CD4-positive, alpha-beta memory T cell (primary cell): Measurements from ENCODE around the gene VWC2. TPM values are rescaled to one million over a fixed set of nuclear protein-coding genes. Genes with fewer than 3 reads are reported as not detected.

Source experiments
- CTCF ChIA-PET: fragments of 350-600 bp; sonication (Branson Sonifier 250); formaldehyde crosslinking; loops from one replicate; lab custom pipeline; 2021; ENCODE audit warnings: inconsistent platforms; ENCODE audit not compliant: partially characterized antibody; lab: Charles Lee
- POLR2A ChIA-PET: fragments of 350-600 bp; sonication (Branson Sonifier 250); formaldehyde crosslinking; loops from one replicate; lab custom pipeline; 2021; ENCODE audit not compliant: partially characterized antibody; lab: Charles Lee
- DNase-seq, 5 donors: peaks; one replicate each; pipeline versions ENCODE4 v3.0.0 to v3.0.0-alpha.2; 2020 to 2022; ENCODE audit warnings: mixed read lengths in 1 of 5
- H3K27ac ChIP-seq: one replicate; pipeline ENCODE4 v1.7.0; 2013; ENCODE audit warnings: low read depth, low read length
- H3K27me3 ChIP-seq: 2 replicates; pipeline ENCODE4 v1.7.0; 2013; ENCODE audit warnings: mild to moderate bottlenecking, low read length, moderate library complexity; ENCODE audit not compliant: insufficient read depth
- H3K36me3 ChIP-seq: 2 replicates; pipeline ENCODE4 v1.7.0; 2013; ENCODE audit warnings: mild to moderate bottlenecking, low read length, moderate library complexity; ENCODE audit not compliant: insufficient read depth
- H3K4me1 ChIP-seq: 2 replicates; pipeline ENCODE4 v1.7.0; 2013; ENCODE audit warnings: mild to moderate bottlenecking, low read length, moderate library complexity; ENCODE audit not compliant: insufficient read depth
- H3K4me3 ChIP-seq, 2 donors: one replicate each; pipeline ENCODE4 v1.7.0; 2013; ENCODE audit warnings: low read length in 2 of 2, mild to moderate bottlenecking in 1 of 2
- H3K9me3 ChIP-seq, 2 donors: one replicate each; pipeline ENCODE4 v1.7.0; 2013; ENCODE audit warnings: low read length in 2 of 2, control low read depth in 1 of 2; ENCODE audit not compliant: control insufficient read depth in 1 of 2
- H3K27ac Mint-ChIP-seq, 7 donors: one replicate each; pipeline ENCODE4 v1.8.0; 2020 to 2021; ENCODE audit warnings: mixed read lengths in 7 of 7, mild to moderate bottlenecking in 6 of 7, inconsistent platforms in 3 of 7, moderate library complexity in 3 of 7
- H3K27me3 Mint-ChIP-seq, 2 donors: one replicate each; pipeline ENCODE4 v1.8.0; 2020 to 2021; ENCODE audit warnings: mixed read lengths in 2 of 2
- H3K36me3 Mint-ChIP-seq, 2 donors: one replicate each; pipeline ENCODE4 v1.8.0; 2020 to 2021; ENCODE audit warnings: mixed read lengths in 2 of 2, inconsistent platforms in 1 of 2, mild to moderate bottlenecking in 1 of 2
- H3K4me1 Mint-ChIP-seq, 4 donors: one replicate each; pipeline ENCODE4 v1.8.0; 2020 to 2021; ENCODE audit warnings: mixed read lengths in 4 of 4, mild to moderate bottlenecking in 1 of 4
- H3K4me3 Mint-ChIP-seq, 8 donors: one replicate each; pipeline ENCODE4 v1.8.0; 2020 to 2021; ENCODE audit warnings: mixed read lengths in 8 of 8, mild to moderate bottlenecking in 7 of 8, moderate library complexity in 6 of 8, inconsistent platforms in 3 of 8
- H3K9me3 Mint-ChIP-seq, 8 donors: one replicate each; pipeline ENCODE4 v1.8.0; 2020 to 2021; ENCODE audit warnings: mixed read lengths in 8 of 8, mild to moderate bottlenecking in 5 of 8, inconsistent platforms in 3 of 8, moderate library complexity in 1 of 8
- intact Hi-C: fragments of 100-400 bp; cut with micrococcal nuclease; formaldehyde crosslinking; loops from one replicate; pipeline ENCODE4 v1.15.1; 2023
- polyA plus RNA-seq, 2 donors: library from polyadenylated mRNA; unstranded; fragments of 300-500 nt; fragmentation: Illumina TruSeq; gene quantifications; one replicate each; pipeline ENCODE4 v1.2.3, GENCODE V29; 2021
- total RNA-seq, 2 experiments: library from RNA; stranded (reverse); gene quantifications; one replicate each; pipeline ENCODE4 v1.2.3, GENCODE V29; 2021

The VWC2 gene
- total and polyA plus RNA-seq, 4 experiments from 2014 or later: not detected

DNA sequence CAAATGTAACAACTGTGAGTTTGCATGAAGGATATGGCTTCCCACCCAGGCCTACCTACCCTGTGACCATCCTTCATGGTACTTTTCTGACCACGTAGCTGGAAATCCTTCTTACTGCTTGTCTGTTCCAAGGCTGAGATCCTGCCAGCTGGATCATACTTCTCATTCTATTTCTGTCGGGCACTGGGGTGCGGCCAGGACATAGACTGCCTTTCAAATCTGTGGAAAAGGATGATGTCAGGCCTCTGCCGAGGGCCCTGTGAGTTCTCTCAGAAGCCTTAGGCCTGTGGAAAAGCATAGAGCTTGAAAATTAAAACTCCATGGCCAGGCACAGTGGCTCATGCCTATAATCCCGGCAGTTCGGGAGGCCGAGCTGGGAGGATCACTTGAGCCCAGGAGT lies 10.0 kb downstream of the VWC2 start:
- H3K27ac Mint-ChIP-seq: no peak overlapping the region
- ChIA-PET POLR2A (no interaction called here), CTCF (no interaction called here)
- H3K36me3 Mint-ChIP-seq: no peaks in the 10 kb centered on the region
- H3K9me3 Mint-ChIP-seq: peaks cover 0 to 4% (median 0%) of the 10 kb centered on the region in 8 donors
- no peak overlapping the region for H3K27ac ChIP-seq
- peaks cover 6 to 9% of the 10 kb centered on the region in 2 donors for H3K27me3 Mint-ChIP-seq
- no peaks in the 10 kb centered on the region for H3K4me1 ChIP-seq
- H3K4me3 ChIP-seq: no peak overlapping the region
- no peaks in the 10 kb centered on the region for H3K36me3 ChIP-seq
- intact Hi-C loops: no loop called here
- H3K9me3 ChIP-seq: no peaks in the 10 kb centered on the region
- H3K4me3 Mint-ChIP-seq: no peak overlapping the region
- H3K27me3 ChIP-seq: no peaks in the 10 kb centered on the region
- H3K4me1 Mint-ChIP-seq: no peaks in the 10 kb centered on the region
- no peak for DNase-seq

DNA sequence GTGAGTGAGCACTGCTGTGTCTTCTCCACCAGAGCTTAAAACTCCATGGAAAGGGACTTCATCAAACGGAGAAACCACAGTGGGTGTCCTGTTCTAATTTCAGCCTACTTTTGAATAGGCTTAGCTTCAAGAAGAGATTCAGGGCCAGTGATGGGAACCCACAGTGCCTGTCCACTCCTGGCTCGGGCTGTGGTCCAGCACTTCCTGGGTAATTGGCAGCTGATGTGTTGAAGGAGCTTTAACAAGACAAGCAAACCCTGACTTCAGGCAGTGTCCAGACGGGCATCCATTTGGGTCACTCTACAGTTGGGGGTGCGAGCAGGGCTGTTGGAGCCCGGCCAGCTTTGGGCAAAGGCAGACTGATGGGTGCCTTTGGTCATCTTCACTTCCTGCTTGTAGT lies 14.5 kb downstream of the VWC2 start:
- peaks cover 0 to 4% (median 0%) of the 10 kb centered on the region in 8 donors for H3K9me3 Mint-ChIP-seq
- ChIA-PET CTCF (no interaction called here), POLR2A (no interaction called here)
- intact Hi-C loops: no loop called here
- no peak for DNase-seq
- Histone ChIP-seq H3K27me3 (no peaks in the 10 kb centered on the region), H3K4me1 (no peaks in the 10 kb centered on the region), H3K36me3 (no peaks in the 10 kb centered on the region), H3K4me3 (no peak overlapping the region), H3K9me3 (no peaks in the 10 kb centered on the region), H3K27ac (no peak overlapping the region)
- H3K27me3 Mint-ChIP-seq: no peaks in the 10 kb centered on the region
- no peak overlapping the region for H3K4me3 Mint-ChIP-seq
- H3K4me1 Mint-ChIP-seq: no peaks in the 10 kb centered on the region
- H3K27ac Mint-ChIP-seq: no peak overlapping the region
- H3K36me3 Mint-ChIP-seq: no peaks in the 10 kb centered on the region

DNA sequence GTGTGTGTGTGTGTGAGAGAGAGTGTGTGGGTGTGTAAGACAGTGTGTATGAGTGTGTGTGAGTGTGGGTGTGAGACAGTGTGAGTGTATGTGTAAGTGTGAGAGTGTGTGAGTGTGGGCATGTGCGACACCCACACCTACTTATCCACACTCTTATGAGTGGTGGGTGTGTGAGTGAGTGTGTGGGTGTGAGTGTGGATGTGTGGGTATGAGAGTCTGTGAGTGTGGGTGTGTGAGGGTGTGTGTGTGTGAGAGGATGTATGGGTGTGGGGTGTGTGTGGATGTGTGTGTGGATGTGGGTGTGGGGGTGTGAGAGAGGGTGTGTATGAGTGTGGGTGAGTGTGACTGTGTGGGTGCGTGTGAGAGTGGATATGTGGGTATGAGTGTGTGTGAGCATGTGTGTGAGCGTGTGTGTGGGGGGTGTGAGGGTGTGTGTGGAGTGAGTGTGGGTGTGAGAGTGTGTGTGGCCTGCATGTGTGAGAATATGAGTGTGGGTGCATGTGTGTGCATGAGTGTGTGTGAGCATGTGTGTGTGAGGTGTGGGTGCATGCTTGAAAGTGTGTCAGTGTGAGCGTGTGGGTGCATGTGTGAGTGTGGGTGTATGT lies 15.1 kb downstream of the VWC2 start:
- Mint-ChIP-seq H3K9me3 (peaks cover 0 to 4% (median 0%) of the 10 kb centered on the region in 8 donors), H3K27me3 (no peaks in the 10 kb centered on the region), H3K36me3 (no peaks in the 10 kb centered on the region), H3K27ac (peak overlapping the region in 1 of 7 donors; percentile 20), H3K4me1 (peaks cover 0 to 1% (median 0%) of the 10 kb centered on the region in 4 donors), H3K4me3 (no peak overlapping the region)
- H3K9me3 ChIP-seq: no peaks in the 10 kb centered on the region
- no peak overlapping the region for H3K27ac ChIP-seq
- H3K27me3 ChIP-seq: no peaks in the 10 kb centered on the region
- H3K36me3 ChIP-seq: no peaks in the 10 kb centered on the region
- no peaks in the 10 kb centered on the region for H3K4me1 ChIP-seq
- ChIA-PET POLR2A (no interaction called here), CTCF (no interaction called here)
- no peak overlapping the region for H3K4me3 ChIP-seq
- intact Hi-C loops: no loop called here
- no peak for DNase-seq

DNA sequence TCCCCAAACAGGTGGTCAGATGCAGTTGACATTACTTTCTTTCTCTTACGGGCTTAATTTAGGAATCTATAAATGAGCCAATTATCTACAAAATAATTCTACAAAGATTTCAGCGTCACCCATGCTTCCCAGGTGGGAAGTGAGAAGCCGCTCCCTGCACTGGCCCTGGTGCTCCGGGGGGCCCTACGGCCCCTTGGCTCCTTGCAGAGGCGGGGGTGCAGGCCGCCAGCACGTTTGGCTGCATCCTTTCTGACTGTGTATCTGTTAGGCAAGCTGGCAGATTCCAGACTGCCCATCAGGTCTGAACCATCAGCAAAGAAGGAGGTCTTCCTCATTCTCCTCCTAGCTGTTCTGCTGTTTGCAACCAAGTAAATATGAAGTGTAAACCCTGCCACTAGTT lies 16.3 kb downstream of the VWC2 start:
- Histone ChIP-seq H3K27ac (no peak overlapping the region), H3K9me3 (no peaks in the 10 kb centered on the region), H3K4me3 (no peak overlapping the region), H3K36me3 (no peaks in the 10 kb centered on the region), H3K27me3 (no peaks in the 10 kb centered on the region), H3K4me1 (no peaks in the 10 kb centered on the region)
- Mint-ChIP-seq H3K4me3 (no peak overlapping the region), H3K9me3 (peaks cover 0 to 4% (median 0%) of the 10 kb centered on the region in 8 donors), H3K27ac (no peak overlapping the region), H3K4me1 (peaks cover 0 to 1% (median 0%) of the 10 kb centered on the region in 4 donors), H3K36me3 (no peaks in the 10 kb centered on the region), H3K27me3 (no peaks in the 10 kb centered on the region)
- ChIA-PET POLR2A (no interaction called here), CTCF (no interaction called here)
- no peak for DNase-seq
- intact Hi-C loops: no loop called here

DNA sequence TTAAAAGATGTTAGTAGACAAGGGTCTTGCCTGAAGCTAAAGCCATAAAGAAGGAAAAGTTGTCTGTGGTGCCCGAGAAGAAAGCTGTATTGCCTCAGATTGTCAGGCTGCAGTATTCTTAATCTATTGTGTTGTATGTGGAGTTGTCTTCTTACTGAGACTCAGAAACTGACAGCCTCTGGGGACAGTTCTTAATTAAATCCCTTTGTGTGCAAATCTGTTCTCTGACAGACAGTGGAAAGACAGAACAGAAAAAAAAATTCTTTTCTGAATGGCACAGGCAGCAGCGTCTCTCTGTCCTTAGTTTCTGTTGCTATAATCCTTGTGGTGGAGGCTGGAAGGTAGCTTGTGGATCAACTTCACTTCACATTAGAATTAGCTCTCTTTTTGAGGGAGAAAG lies 16.8 kb downstream of the VWC2 start:
- H3K4me1 ChIP-seq: no peaks in the 10 kb centered on the region
- no peak overlapping the region for H3K4me3 Mint-ChIP-seq
- intact Hi-C loops: no loop called here
- CTCF ChIA-PET: no interaction called here
- no peak overlapping the region for H3K27ac Mint-ChIP-seq
- H3K4me3 ChIP-seq: no peak overlapping the region
- H3K36me3 ChIP-seq: no peaks in the 10 kb centered on the region
- H3K9me3 ChIP-seq: no peaks in the 10 kb centered on the region
- POLR2A ChIA-PET: no interaction called here
- H3K36me3 Mint-ChIP-seq: no peaks in the 10 kb centered on the region
- no peak overlapping the region for H3K27ac ChIP-seq
- H3K9me3 Mint-ChIP-seq: peaks cover 0 to 4% (median 0%) of the 10 kb centered on the region in 8 donors
- H3K27me3 ChIP-seq: no peaks in the 10 kb centered on the region
- no peak for DNase-seq
- H3K4me1 Mint-ChIP-seq: peaks cover 0 to 1% (median 0%) of the 10 kb centered on the region in 4 donors
- no peaks in the 10 kb centered on the region for H3K27me3 Mint-ChIP-seq

DNA sequence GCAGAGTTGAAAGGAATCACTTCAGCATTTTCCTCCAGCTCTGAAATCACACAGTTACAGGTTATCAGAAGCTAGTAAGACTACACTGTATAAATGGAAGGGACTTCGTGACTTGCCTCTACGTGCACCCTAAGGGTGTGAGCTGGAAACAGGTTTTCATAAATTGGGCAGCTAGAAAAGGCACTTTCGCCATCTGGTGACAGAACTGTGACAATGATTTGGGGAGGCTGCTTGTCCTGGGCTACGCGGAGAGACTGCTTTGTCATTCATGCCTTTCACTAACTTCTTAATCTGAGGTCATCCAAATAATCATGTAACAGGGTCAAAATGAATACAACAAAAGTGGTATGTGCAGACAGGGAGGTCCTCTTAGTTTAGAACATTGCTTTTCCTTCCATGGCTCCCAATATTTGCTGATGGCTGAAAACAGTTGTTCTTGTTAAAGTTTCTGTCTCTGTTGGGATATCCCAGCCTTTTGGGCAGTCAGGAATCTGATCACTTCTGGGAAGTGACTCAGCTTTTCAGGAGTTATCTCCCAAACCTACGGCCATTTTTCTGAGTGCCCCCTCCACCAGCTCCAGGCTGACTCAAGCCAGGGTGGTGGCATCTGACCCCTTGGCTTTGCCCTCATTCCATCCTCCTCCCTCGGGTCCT lies 17.8 kb downstream of the VWC2 start:
- Mint-ChIP-seq H3K27me3 (no peaks in the 10 kb centered on the region), H3K27ac (no peak overlapping the region), H3K9me3 (peaks cover 0 to 4% (median 0%) of the 10 kb centered on the region in 8 donors), H3K36me3 (no peaks in the 10 kb centered on the region), H3K4me1 (peaks cover 0 to 1% (median 0%) of the 10 kb centered on the region in 4 donors), H3K4me3 (no peak overlapping the region)
- Histone ChIP-seq H3K4me3 (no peak overlapping the region), H3K27me3 (no peaks in the 10 kb centered on the region), H3K4me1 (no peaks in the 10 kb centered on the region), H3K27ac (no peak overlapping the region), H3K36me3 (no peaks in the 10 kb centered on the region), H3K9me3 (no peaks in the 10 kb centered on the region)
- intact Hi-C loops: no loop called here
- DNase-seq: no peak
- POLR2A ChIA-PET: no interaction called here
- CTCF ChIA-PET: no interaction called here

DNA sequence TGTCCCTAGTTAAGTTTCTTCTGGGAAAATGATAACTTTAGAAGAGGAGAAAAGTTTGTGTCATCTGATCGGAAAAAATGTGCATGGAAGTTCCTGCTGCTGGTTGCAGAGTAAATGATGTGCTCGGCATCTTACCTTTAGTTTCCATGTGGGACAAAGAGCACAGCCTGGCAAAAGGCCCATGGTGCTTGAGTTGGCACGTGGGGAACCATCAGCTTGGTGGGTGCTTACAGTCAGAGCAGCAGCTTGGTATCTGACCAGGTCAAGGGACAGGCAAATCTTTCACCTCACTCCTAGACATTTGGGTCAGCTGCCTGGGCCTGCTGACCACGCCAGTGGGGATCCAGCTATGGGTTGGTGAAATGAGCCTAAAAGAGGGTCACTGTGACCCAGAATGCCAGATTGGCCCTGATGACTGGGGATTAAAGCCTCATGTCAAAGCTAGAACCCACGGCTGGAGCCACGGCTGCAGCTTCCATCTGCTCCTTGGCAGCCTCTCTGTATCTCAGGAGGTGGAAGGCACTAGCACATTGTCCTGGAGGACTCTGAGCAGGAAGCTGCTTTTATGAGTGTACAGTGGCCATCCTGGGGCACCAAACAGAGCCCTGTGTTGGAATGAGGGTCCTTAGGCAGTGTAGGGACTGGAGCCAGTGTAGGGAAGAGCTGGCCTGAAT lies 24.7 kb downstream of the VWC2 start:
- no peak for DNase-seq
- intact Hi-C loops: no loop called here
- H3K9me3 Mint-ChIP-seq: no peaks in the 10 kb centered on the region
- no peaks in the 10 kb centered on the region for H3K36me3 Mint-ChIP-seq
- no peak overlapping the region for H3K4me3 Mint-ChIP-seq
- ChIA-PET POLR2A (no interaction called here), CTCF (no interaction called here)
- Histone ChIP-seq H3K27me3 (no peaks in the 10 kb centered on the region), H3K36me3 (no peaks in the 10 kb centered on the region), H3K9me3 (no peaks in the 10 kb centered on the region), H3K4me3 (no peak overlapping the region), H3K27ac (no peak overlapping the region), H3K4me1 (no peaks in the 10 kb centered on the region)
- H3K4me1 Mint-ChIP-seq: peaks cover 0 to 1% (median 0%) of the 10 kb centered on the region in 4 donors
- peaks cover 0 to 3% of the 10 kb centered on the region in 2 donors for H3K27me3 Mint-ChIP-seq
- no peak overlapping the region for H3K27ac Mint-ChIP-seq
